Heart left ventricle (tissue), 16 donors: ENCODE results near the gene ARMH4. TPM values are rescaled to one million over a fixed set of nuclear protein-coding genes. Genes with fewer than 3 reads are reported as not detected.
A peak's percentile ranks its signal among the peaks of the same experiment; 100 is the strongest.

Experiments used
- ATAC-seq, 4 donors: fragments of 200-7000 bp; cut with Tn5 transposase; one replicate each; pipeline ENCODE4 v1.9.1; 2020 to 2022; ENCODE audit warnings: moderate library complexity in 4 of 4, mild to moderate bottlenecking in 3 of 4, moderate number of reproducible peaks in 1 of 4
- DNase-seq, 5 donors: peaks; one replicate each; pipeline ENCODE4 v3.0.0-alpha.2; 2020
- H3K27ac ChIP-seq, 12 donors: fragments of 200-600 bp; sonication (generic) in 4 of 12; one replicate each; pipeline versions ENCODE4 v1.5.0 to v1.8.0; 2016 to 2022; ENCODE audit warnings: mild to moderate bottlenecking in 2 of 12
- H3K27me3 ChIP-seq, 9 donors: fragments of 200-600 bp; sonication (generic) in 2 of 9; one replicate each; pipeline versions ENCODE4 v1.5.1 to v1.8.0; 2016 to 2022; ENCODE audit warnings: mild to moderate bottlenecking in 3 of 9
- H3K36me3 ChIP-seq, 9 donors: fragments of 200-600 bp; sonication (generic) in 2 of 9; one replicate each; pipeline versions ENCODE4 v1.5.0 to v1.8.0; 2018 to 2022; ENCODE audit warnings: mild to moderate bottlenecking in 2 of 9
- H3K4me1 ChIP-seq, 12 donors: fragments of 200-600 bp; sonication (generic) in 4 of 12; one replicate each; pipeline versions ENCODE4 v1.5.0 to v1.8.0; 2016 to 2022; ENCODE audit warnings: mild to moderate bottlenecking in 3 of 12
- H3K4me3 ChIP-seq, 12 donors: fragments of 200-600 bp; sonication (generic) in 4 of 12; one replicate each; pipeline versions ENCODE4 v1.5.0 to v1.8.0; 2017 to 2022; ENCODE audit warnings: mild to moderate bottlenecking in 9 of 12, moderate library complexity in 4 of 12
- H3K9me3 ChIP-seq, 12 donors: fragments of 200-600 bp; sonication (generic) in 4 of 12; one replicate each; pipeline versions ENCODE4 v1.5.0 to v1.8.0; 2016 to 2022; ENCODE audit warnings: mild to moderate bottlenecking in 1 of 12
- POLR2A ChIP-seq, 2 donors: fragments of 450-650 bp; IDR thresholded peaks; one replicate each; pipeline ENCODE4 v1.6.1; 2017; ENCODE audit warnings: antibody characterized with exemption in 2 of 2, mild to moderate bottlenecking in 2 of 2, moderate library complexity in 2 of 2
- WGBS, 4 donors: extraction: QIAGEN DNeasy Blood & Tissue Kit in 2 of 4; methylation state at CpG; one replicate each; pipeline versions ENCODE4 v1.1.5 to v1.1.7; 2013 to 2018; 5-methylcytosine and 5-hydroxymethylcytosine counted together
- intact Hi-C, 10 donors: fragments of 100-400 bp; cut with DNase I; formaldehyde crosslinking; loops; one replicate each; pipeline versions ENCODE4 v1.11.1 to v1.14.2; 2022
- polyA plus RNA-seq, 2 donors: library from polyadenylated mRNA; stranded (reverse); fragments of 200-250 nt; gene quantifications; one replicate each; pipeline ENCODE4 v1.2.3, GENCODE V29; 2013
- total RNA-seq, 9 donors: library from RNA; depleted of rRNA in 2 of 9; stranded (reverse); fragments of >200 nt in 2 of 9; fragmentation: NEBNext Ultra II Directional in 3 of 9; extraction: Animal tissue kit (Norgen Biotek cat#: 25700) in 3 of 9; gene quantifications; one replicate each; pipeline versions ENCODE4 v1.1.0 to v1.2.4, GENCODE V29; 2016 to 2023
- TF ChIP-seq, protein P1 (sequence below), 12 donors: fragments of 200-600 bp; sonication (generic) in 4 of 12; IDR thresholded peaks; one replicate each; pipeline versions ENCODE4 v1.5.0 to v1.8.0; 2018 to 2022; ENCODE audit warnings: antibody characterized with exemption in 12 of 12, mild to moderate bottlenecking in 5 of 12
- donor health status: ischemic (EF 13 %, LVEDD 7.1; RV severe dilation, severe dysfunction).
- donor health status: healthy with polysubstance abuse.
- donor health status: DM: no; HTN: yes; CAD: no.
- donor health status: DM: no; HTN: no; CAD: no.
- donor health status: ischemic (EF 25% LVEDD 6.9; RV normal size, moderate dysfunction).
- donor health status: ischemic (EF 25% LVEDD 5.7; RV mildly dilated, moderate dysfunction).
- donor health status: healthy.
- donor health status: DM: yes; HTN: yes; CAD: no.
- donor health status: ischemic (EF 35%, LVEDD 5.7; RV mildly dilated, moderate dysfunction).
- donor health status: nonischemic (EF 11% LVEDD 7.7; RV severe dilation, severe dysfunction).
- donor health status: DM: yes; HTN: yes; CAD: no.
- donor health status: PGD.
- donor health status: ischemic (EF 29% LVEDD 5.4; RV normal size, mild dysfunction).
- donor health status: nonischemic (EF 23%, LVEDD 6.1; RV moderate dilation, normal function).

The ARMH4 gene
- total and polyA plus RNA-seq, 11 donors: 1.8 to 13.4 (median 9.7) TPM

DNA sequence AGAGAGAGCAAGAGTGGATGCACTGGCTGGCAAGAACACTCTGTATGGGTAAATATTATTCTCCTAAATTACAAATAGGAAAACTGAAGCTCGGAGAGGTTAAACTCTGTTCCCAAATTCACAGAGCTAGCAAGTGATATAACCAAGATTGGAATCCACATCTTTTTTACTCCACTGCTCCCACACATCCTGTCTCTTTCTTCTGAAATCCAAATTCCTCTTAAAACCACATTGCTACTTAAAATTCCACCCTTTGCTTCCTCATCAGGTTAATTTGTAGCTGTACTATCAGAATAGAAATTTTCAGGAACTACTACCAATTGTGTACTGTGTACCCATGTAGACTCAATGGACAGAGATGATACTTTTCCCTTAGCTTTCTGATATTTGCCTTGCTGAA, 74.4 kb downstream of the ARMH4 start:
- H3K4me1 ChIP-seq: peaks cover 0 to 23% (median 8%) of the 10 kb centered on the region in 12 donors
- DNase-seq: no peak
- no peaks in the 10 kb centered on the region for H3K36me3 ChIP-seq
- H3K27me3 ChIP-seq: no peaks in the 10 kb centered on the region
- peak overlapping the region in 1 of 12 donors; percentile 2 for H3K27ac ChIP-seq
- ATAC-seq: no peak
- intact Hi-C loops: loop anchor here in 2 of 10 donors (10.0 kb wide), 1 partner anchor 383 kb away; no protein-coding TSS in a partner anchor
- WGBS, 4 donors: 41 to 63% (median 62%) methylated on average over 1 of the region's 1 CpG
- TF ChIP-seq POLR2A (IDR thresholded peaks at IDR 0.05): no peak
- TF ChIP-seq, protein P1, sequence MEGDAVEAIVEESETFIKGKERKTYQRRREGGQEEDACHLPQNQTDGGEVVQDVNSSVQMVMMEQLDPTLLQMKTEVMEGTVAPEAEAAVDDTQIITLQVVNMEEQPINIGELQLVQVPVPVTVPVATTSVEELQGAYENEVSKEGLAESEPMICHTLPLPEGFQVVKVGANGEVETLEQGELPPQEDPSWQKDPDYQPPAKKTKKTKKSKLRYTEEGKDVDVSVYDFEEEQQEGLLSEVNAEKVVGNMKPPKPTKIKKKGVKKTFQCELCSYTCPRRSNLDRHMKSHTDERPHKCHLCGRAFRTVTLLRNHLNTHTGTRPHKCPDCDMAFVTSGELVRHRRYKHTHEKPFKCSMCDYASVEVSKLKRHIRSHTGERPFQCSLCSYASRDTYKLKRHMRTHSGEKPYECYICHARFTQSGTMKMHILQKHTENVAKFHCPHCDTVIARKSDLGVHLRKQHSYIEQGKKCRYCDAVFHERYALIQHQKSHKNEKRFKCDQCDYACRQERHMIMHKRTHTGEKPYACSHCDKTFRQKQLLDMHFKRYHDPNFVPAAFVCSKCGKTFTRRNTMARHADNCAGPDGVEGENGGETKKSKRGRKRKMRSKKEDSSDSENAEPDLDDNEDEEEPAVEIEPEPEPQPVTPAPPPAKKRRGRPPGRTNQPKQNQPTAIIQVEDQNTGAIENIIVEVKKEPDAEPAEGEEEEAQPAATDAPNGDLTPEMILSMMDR (IDR thresholded peaks at IDR 0.05): no peak
- H3K9me3 ChIP-seq: no peaks in the 10 kb centered on the region
- H3K4me3 ChIP-seq: no peak overlapping the region

- Histone ChIP-seq H3K27me3 (no peaks in the 10 kb centered on the region), H3K4me3 (no peak overlapping the region), H3K9me3 (no peaks in the 10 kb centered on the region), H3K27ac (no peak overlapping the region), H3K36me3 (no peaks in the 10 kb centered on the region), H3K4me1 (peaks cover 0 to 16% (median 6%) of the 10 kb centered on the region in 12 donors)
- intact Hi-C loops: loop anchor here (2.0 to 10.0 kb wide), 5 partner anchors 379 to 587 kb away; no protein-coding TSS in a partner anchor
- TF ChIP-seq POLR2A (IDR thresholded peaks at IDR 0.05): no peak
- TF ChIP-seq, protein P1 (IDR thresholded peaks at IDR 0.05): no peak
- ATAC-seq (no peak), DNase-seq (no peak)
- WGBS, 4 donors: 59 to 73% (median 67%) methylated on average over 3 of the region's 3 CpGs
These were observed 78.5 kb downstream of the ARMH4 start for GRCh38 chr14:58073516-58073915.

DNA sequence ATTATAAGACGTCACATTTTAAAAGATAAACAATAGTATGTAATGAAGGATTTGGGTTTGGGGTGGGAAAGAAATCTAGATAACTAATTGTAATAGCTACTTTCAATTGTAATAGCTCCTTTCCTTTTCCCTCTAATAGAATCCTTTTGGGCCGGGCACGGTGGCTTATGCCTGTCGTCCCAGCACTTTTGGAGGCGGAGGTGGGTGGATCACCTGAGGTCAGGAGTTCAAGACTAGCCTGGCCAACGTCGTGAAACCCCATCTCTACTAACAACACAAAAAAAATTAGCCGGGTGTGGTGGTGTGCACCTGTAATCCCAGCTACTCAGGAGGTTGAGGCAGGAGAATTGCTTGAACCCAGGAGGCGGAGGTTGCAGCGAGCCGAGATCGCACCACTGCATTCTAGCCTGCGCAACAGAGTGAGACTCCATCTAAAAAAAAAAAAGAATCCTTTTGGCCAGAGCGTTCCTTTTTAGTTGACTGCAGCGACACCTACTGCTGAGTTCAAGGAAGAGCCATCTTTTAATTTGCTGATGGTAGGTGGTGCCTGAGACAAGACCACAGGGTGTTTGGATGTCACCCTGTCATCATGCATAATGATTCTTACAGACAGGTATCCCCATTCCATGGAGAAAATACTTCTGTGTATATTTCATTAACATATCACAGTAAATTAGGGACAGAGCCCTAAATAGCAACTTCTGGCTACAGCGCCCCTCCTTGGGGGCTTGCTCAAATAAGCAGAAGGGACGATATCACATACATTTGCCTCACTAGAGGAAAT, 79.5 kb downstream of the ARMH4 start:
- Histone ChIP-seq H3K4me1 (peaks cover 0 to 6% (median 0%) of the 10 kb centered on the region in 12 donors), H3K9me3 (no peaks in the 10 kb centered on the region), H3K27me3 (no peaks in the 10 kb centered on the region), H3K36me3 (no peaks in the 10 kb centered on the region), H3K4me3 (peak overlapping the region in 8 of 12 donors; percentile 18 to 50 (median 35)), H3K27ac (no peak overlapping the region)
- intact Hi-C loops: loop anchor here (1.0 to 10.0 kb wide), 6 partner anchors 378 to 586 kb away; no protein-coding TSS in a partner anchor
- ATAC-seq (peak; percentile 51 to 78 (median 68)), DNase-seq (peak in 4 of 5 donors; percentile 38 to 53 (median 45))
- TF ChIP-seq, protein P1 (IDR thresholded peaks at IDR 0.05): peak; percentile 60 to 82 (median 76)
- no peak for TF ChIP-seq POLR2A (IDR thresholded peaks at IDR 0.05)
- 29 to 36% (median 34%) methylated on average over 17 of the region's 17 CpGs for WGBS, 4 donors

DNA sequence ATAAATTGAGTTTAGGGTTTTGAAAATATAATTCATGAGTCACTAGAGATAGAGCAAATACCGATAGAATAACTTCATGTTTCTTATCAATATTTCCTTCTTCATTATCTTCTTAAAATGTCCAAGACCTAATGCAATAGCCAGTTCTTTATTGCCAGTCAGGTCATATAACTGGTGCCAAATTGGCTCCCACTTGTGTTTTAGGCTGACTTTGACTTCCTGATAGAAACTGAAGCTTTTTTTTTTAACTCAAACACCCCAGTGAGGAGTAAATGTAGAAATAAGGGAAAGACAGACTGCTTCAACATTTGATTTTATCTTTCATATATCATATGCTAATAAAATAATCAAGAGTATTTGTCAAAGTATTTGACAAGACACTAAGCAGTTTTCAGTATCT, 80.7 kb downstream of the ARMH4 start:
- DNase-seq: no peak
- intact Hi-C loops: loop anchor here in 4 of 10 donors (5.0 to 10.0 kb wide), 3 partner anchors 377 to 584 kb away; no protein-coding TSS in a partner anchor
- Histone ChIP-seq H3K4me1 (peaks cover 0 to 5% (median 0%) of the 10 kb centered on the region in 12 donors), H3K4me3 (no peak overlapping the region), H3K27ac (no peak overlapping the region), H3K36me3 (no peaks in the 10 kb centered on the region), H3K27me3 (no peaks in the 10 kb centered on the region), H3K9me3 (no peaks in the 10 kb centered on the region)
- 40 to 55% (median 42%) methylated on average over 1 of the region's 1 CpG for WGBS, 4 donors
- TF ChIP-seq, protein P1 (IDR thresholded peaks at IDR 0.05): no peak
- no peak for ATAC-seq
